Endothelial cell of umbilical vein (primary cell): Measurements from ENCODE around the gene MBD5. TPM values are rescaled to one million over a fixed set of nuclear protein-coding genes. Genes with fewer than 3 reads are reported as not detected.

Experiments
- BruUV-seq: library from RNA; stranded (reverse); fragments of 400-500 nt; replicated peaks from 2 replicates; lab custom pipeline; 2021; lab: Mats Ljungman, UMichigan
- CTCF ChIA-PET: fragments of 300-600, 350-600 bp; sonication (Branson Sonifier 250); formaldehyde crosslinking; loops from one replicate; lab custom pipeline; 2021; ENCODE audit warnings: antibody characterized with exemption, inconsistent platforms; lab: Charles Lee
- POLR2A ChIA-PET: fragments of 300-600, 350-600 bp; sonication (Branson Sonifier 250); formaldehyde crosslinking; loops from one replicate; lab custom pipeline; 2021; ENCODE audit warnings: antibody characterized with exemption, inconsistent platforms; lab: Charles Lee
- DNase-seq: peaks from one replicate; pipeline ENCODE4 v3.0.0-alpha.2; 2011; ENCODE audit warnings: low read depth, low spot score
- FAIRE-seq: peaks from 2 replicates; lab custom pipeline; 2011; peaks lifted over from hg19 to GRCh38; lab: Jason Lieb, UNC
- H2AFZ ChIP-seq: 2 replicates; pipeline ENCODE4 v1.6.0; 2012; ENCODE audit warnings: low read depth, low read length, control low read depth, inconsistent platforms
- H3K27ac ChIP-seq: 2 replicates; pipeline ENCODE4 v1.5.1; 2011; ENCODE audit warnings: low read depth, mild to moderate bottlenecking, control low read depth, low read length, moderate library complexity; ENCODE audit not compliant: insufficient read depth
- H3K27me3 ChIP-seq, 2 experiments: 2 replicates each; pipeline versions ENCODE4 v1.6.0 to v1.6.1; 2011; ENCODE audit warnings: low read length in 2 of 2, mixed read lengths in 1 of 2; ENCODE audit not compliant: control insufficient read depth in 2 of 2, insufficient read depth in 2 of 2
- H3K36me3 ChIP-seq, 2 experiments: 2 replicates in 1 of 2; 3 replicates in 1 of 2; pipeline ENCODE4 v1.5.1; 2011; ENCODE audit warnings: low read length in 2 of 2, mild to moderate bottlenecking in 1 of 2, moderate library complexity in 1 of 2; ENCODE audit not compliant: control insufficient read depth in 2 of 2, insufficient read depth in 2 of 2; ENCODE audit errors: extremely low read depth in 1 of 2
- H3K4me1 ChIP-seq: 3 replicates; pipeline ENCODE4 v1.5.1; 2011; ENCODE audit warnings: mild to moderate bottlenecking, low read length; ENCODE audit not compliant: control insufficient read depth, insufficient read depth; ENCODE audit errors: extremely low read depth
- H3K4me2 ChIP-seq: 2 replicates; pipeline ENCODE4 v1.6.1; 2011; ENCODE audit warnings: low read length, control low read depth, mixed read lengths; ENCODE audit not compliant: insufficient read depth
- H3K4me3 ChIP-seq, 3 experiments: fragments of 200-600 bp in 1 of 3; sonication (generic), shearing (Covaris generic) in 1 of 3; replicated peaks in 1 of 3; 2 replicates each; pipeline ENCODE4 v1.5.1; 2011 to 2016; ENCODE audit warnings: control low read depth in 3 of 3, low read length in 3 of 3, mild to moderate bottlenecking in 2 of 3, inconsistent platforms in 1 of 3, low read depth in 1 of 3, moderate library complexity in 1 of 3; ENCODE audit not compliant: insufficient read depth in 1 of 3
- H3K79me2 ChIP-seq: 2 replicates; pipeline ENCODE4 v1.6.0; 2012; ENCODE audit warnings: low read length, inconsistent platforms; ENCODE audit not compliant: control insufficient read depth, insufficient read depth
- H3K9ac ChIP-seq: replicated peaks from 2 replicates; pipeline ENCODE3; 2011; ENCODE audit warnings: low read length, control low read depth; ENCODE audit not compliant: insufficient read depth; ENCODE audit errors: extremely low read depth
- H3K9me1 ChIP-seq: replicated peaks from 3 replicates; pipeline ENCODE4 v1.6.0; 2011; ENCODE audit warnings: mild to moderate bottlenecking, low read length; ENCODE audit not compliant: control insufficient read depth, insufficient read depth; ENCODE audit errors: extremely low read depth
- H3K9me3 ChIP-seq: replicated peaks from 2 replicates; pipeline ENCODE4 v1.5.1; 2012; ENCODE audit warnings: low read length, inconsistent platforms; ENCODE audit not compliant: control insufficient read depth, insufficient read depth
- H4K20me1 ChIP-seq: replicated peaks from 2 replicates; pipeline ENCODE3; 2011; ENCODE audit warnings: mild to moderate bottlenecking, low read length; ENCODE audit not compliant: control insufficient read depth, insufficient read depth; ENCODE audit errors: extremely low read depth
- EZH2 ChIP-seq: IDR thresholded peaks from 2 replicates; pipeline ENCODE4 v1.6.1; 2012; ENCODE audit warnings: borderline replicate concordance, low read depth, mild to moderate bottlenecking, moderate library complexity, low read length, inconsistent platforms; ENCODE audit not compliant: severe bottlenecking
- FOS ChIP-seq: IDR thresholded peaks from 2 replicates; pipeline ENCODE4 v1.6.1; 2011; ENCODE audit warnings: mild to moderate bottlenecking, low read length, moderate library complexity, borderline replicate concordance; ENCODE audit not compliant: insufficient read depth
- GATA2 ChIP-seq: IDR thresholded peaks from 2 replicates; pipeline ENCODE4 v1.7.0; 2011; ENCODE audit warnings: low read depth, mild to moderate bottlenecking, moderate library complexity, mixed read lengths, low read length; ENCODE audit not compliant: insufficient read length, insufficient read depth
- JUN ChIP-seq: IDR thresholded peaks from 2 replicates; pipeline ENCODE4 v1.6.1; 2011; ENCODE audit warnings: borderline replicate concordance, low read depth; ENCODE audit not compliant: insufficient read length, insufficient read depth
- MYC ChIP-seq: IDR thresholded peaks from one replicate; pipeline ENCODE4 v1.6.1; 2011; ENCODE audit warnings: mild to moderate bottlenecking, low read depth, low read length
- POLR2A ChIP-seq: IDR thresholded peaks from 2 replicates; pipeline ENCODE4 v1.6.1; 2012; ENCODE audit warnings: low read depth, mild to moderate bottlenecking, control low read depth, low read length
- POLR2AphosphoS5 ChIP-seq: IDR thresholded peaks from 2 replicates; pipeline ENCODE4 v1.6.1; 2012; ENCODE audit warnings: low read depth, mild to moderate bottlenecking, control low read depth, low read length, moderate library complexity; ENCODE audit not compliant: insufficient read depth
- dilution Hi-C: fragments of 300-500 bp; cut with MboI; formaldehyde crosslinking; loops from one replicate; pipeline ENCODE4 v1.15.0; 2019; ENCODE audit warnings: low sequenced_read_pairs; ENCODE audit not compliant: extremely low pct_ligation_motif_present
- intact Hi-C: fragments of 100-400 bp; cut with micrococcal nuclease; formaldehyde crosslinking; loops from one replicate; pipeline ENCODE4 v1.10.0; 2022
- polyA plus RNA-seq, 4 experiments: library from polyadenylated mRNA; depleted of rRNA in 3 of 4; stranded (reverse) in 3 of 4; unstranded in 1 of 4; fragments of >200 nt; gene quantifications; 2 replicates each; pipeline versions ENCODE4 v1.2.1 to v1.2.3, GENCODE V29; 2011 to 2012; ENCODE audit warnings: missing spikeins in 1 of 4
- total RNA-seq: library from RNA; stranded (reverse); gene quantifications from 2 replicates; pipeline ENCODE4 v1.2.3, GENCODE V29; 2021
- TF ChIP-seq, protein P1 (sequence below): IDR thresholded peaks from 2 replicates; pipeline ENCODE4 v1.6.1; 2011; ENCODE audit not compliant: insufficient read depth, insufficient read length
- TF ChIP-seq, protein P2 (sequence below), 2 donors: IDR thresholded peaks; 1 replicate in 1 of 2; 2 replicates in 1 of 2; pipeline ENCODE4 v1.5.1; 2011; ENCODE audit warnings: low read length in 2 of 2, mild to moderate bottlenecking in 2 of 2, moderate library complexity in 2 of 2, control low read depth in 1 of 2, inconsistent platforms in 1 of 2, low read depth in 1 of 2; ENCODE audit not compliant: insufficient read depth in 1 of 2; ENCODE audit errors: extremely low read depth in 1 of 2

The MBD5 gene
- total and polyA plus RNA-seq, 2 donors (not counting 3 experiments of a cell fraction or from before 2014, with no cell fraction given) = 11.3 to 37.0 TPM

DNA sequence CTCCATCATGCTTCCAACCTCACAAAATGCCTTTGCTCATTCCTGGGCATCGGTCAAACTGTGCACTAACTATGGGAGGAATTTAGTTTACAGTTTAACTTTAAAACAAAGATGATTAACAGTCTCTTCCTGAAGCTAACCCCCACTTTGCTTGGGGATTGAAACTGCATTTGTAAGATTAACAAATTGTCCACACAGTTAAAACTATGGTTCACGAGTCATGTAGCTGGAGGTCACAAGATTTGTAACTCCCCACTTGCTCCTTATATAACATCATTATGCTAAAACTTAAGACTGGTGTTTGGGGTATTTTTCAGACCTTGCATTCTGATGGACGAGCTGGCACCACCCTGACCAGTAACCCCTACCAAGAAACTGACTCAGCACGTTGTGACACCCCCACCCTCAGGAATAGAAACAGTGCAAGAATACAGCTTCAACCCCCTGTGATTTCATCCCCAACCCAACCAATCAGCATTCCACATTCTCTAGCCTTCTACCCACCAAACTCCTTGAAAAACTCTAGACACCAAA lies 252.3 kb downstream of the MBD5 start:
- no peak overlapping the region for H3K9ac ChIP-seq
- no peaks in the 10 kb centered on the region for H3K27me3 ChIP-seq
- dilution Hi-C loops (no loop called here), intact Hi-C loops (no loop called here)
- H3K9me3 ChIP-seq = no peaks in the 10 kb centered on the region
- H3K4me1 ChIP-seq = no peaks in the 10 kb centered on the region
- H3K4me2 ChIP-seq = no peak overlapping the region
- DNase-seq (no peak), FAIRE-seq (no peak)
- ChIA-PET CTCF (no interaction called here), POLR2A (no interaction called here)
- H3K79me2 ChIP-seq = no peaks in the 10 kb centered on the region
- no peaks in the 10 kb centered on the region for H3K36me3 ChIP-seq
- H3K4me3 ChIP-seq = no peak overlapping the region
- no peaks in the 10 kb centered on the region for H4K20me1 ChIP-seq
- TF ChIP-seq MYC = no peak
- no peak for TF ChIP-seq POLR2A
- TF ChIP-seq, protein P1, sequence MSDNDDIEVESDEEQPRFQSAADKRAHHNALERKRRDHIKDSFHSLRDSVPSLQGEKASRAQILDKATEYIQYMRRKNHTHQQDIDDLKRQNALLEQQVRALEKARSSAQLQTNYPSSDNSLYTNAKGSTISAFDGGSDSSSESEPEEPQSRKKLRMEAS = no peak
- no peak for TF ChIP-seq EZH2
- no peak for TF ChIP-seq GATA2
- TF ChIP-seq POLR2AphosphoS5 = no peak
- TF ChIP-seq FOS = no peak
- TF ChIP-seq, protein P2, sequence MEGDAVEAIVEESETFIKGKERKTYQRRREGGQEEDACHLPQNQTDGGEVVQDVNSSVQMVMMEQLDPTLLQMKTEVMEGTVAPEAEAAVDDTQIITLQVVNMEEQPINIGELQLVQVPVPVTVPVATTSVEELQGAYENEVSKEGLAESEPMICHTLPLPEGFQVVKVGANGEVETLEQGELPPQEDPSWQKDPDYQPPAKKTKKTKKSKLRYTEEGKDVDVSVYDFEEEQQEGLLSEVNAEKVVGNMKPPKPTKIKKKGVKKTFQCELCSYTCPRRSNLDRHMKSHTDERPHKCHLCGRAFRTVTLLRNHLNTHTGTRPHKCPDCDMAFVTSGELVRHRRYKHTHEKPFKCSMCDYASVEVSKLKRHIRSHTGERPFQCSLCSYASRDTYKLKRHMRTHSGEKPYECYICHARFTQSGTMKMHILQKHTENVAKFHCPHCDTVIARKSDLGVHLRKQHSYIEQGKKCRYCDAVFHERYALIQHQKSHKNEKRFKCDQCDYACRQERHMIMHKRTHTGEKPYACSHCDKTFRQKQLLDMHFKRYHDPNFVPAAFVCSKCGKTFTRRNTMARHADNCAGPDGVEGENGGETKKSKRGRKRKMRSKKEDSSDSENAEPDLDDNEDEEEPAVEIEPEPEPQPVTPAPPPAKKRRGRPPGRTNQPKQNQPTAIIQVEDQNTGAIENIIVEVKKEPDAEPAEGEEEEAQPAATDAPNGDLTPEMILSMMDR (IDR thresholded peaks at IDR 0.05; ENCODE audit: extremely low read depth in 1 of 2, insufficient read depth in 1 of 2, low read depth in 1 of 2, low read length in 2 of 2) = no peak
- TF ChIP-seq JUN = no peak
- no TSS peak for BruUV-seq
- H2AFZ ChIP-seq = no peak overlapping the region
- no peaks in the 10 kb centered on the region for H3K9me1 ChIP-seq
- no peak overlapping the region for H3K27ac ChIP-seq
